Stimulated activated CD4-positive, alpha-beta T cell treated with anti-CD3 and anti-CD28 coated beads, Interleukin-12 subunit alpha, Interleukin-12 subunit beta, amount 100 ng/mL, for 48 hours (primary cell): ENCODE measurements around the gene PSAP.

Source experiments
- DNase-seq, 3 donors: peaks; one replicate each; pipeline ENCODE4 v3.0.0-alpha.2; 2020; ENCODE audit warnings: low read depth in 2 of 3, low spot score in 1 of 3

The PSAP gene

DNA sequence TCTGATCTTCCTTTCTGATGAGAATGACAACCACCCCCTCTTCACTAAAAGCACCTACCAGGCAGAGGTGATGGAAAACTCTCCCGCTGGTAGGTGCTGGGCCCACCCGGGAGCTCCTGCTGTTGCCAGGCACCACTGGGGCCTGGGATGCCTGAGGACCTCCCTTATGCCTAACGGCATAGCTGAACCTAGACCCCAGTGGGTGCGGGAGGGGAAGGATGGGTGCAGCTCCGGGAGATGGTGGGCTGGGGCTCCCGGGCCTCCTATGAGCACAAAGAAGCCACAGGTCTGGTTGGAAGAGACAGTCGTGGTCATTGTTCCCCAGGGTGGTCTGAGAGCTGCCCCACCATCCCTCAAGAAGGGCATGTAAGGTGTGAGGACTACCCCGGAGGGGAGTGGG, 62.1 kb downstream of the PSAP start:
- no peak for DNase-seq

DNA sequence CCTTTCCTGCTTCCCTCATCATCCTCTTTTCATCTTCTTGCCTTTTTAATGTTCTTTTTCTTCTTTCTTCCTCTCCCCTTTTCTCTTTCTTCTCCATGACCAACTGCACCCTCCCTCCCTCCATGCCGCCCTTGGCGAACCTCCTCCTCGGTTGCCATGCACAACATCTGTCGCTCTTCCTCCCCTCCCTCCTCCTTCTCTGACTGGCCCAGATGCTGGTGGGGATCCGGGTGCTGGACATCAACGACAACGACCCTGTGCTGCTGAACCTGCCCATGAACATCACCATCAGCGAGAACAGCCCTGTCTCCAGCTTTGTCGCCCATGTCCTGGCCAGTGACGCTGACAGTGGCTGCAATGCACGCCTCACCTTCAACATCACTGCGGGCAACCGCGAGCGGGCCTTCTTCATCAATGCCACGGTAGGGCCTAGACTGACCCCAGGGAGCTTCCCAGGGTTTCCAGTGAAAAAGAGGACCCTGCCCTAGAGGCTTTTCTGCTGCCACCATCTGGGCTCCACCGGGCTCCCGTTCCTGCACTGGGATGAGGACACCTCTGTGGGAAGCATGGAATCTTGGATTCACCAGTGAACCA, 66.3 kb downstream of the PSAP start:
- no peak for DNase-seq

DNA sequence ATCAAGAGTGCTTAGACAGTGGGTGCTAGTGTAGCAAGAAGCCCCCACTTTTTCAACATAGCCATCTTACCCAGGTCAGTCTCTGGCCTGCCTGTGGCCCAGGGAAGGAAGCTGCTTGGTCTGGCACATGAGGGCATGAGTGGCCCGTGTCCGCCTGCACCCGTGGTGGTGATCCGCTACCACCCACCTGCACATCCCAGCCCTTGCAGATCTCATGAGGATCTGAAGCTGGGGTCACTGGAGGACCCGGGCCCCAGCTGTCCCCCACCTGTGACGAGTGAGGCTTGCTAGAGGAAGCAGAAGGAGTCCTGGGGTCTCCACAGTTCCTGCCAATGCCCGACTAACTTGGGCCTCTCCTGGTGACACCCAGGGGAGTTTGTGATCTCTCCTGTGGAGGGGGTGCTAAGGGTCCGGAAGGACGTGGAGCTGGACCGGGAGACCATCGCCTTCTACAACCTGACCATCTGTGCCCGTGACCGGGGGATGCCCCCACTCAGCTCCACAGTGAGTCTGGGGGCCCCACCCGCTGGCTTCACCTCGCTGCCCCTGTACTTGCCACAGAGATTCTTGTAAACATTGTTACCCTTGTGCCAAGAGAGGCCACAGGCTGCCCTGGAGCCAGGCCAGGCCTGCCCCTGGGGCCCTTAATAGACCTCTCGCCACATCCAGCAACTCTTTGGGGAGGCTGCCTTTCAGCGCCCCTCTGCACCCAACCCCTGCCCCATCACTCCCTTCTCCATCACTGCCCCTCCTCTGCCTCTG, 67.0 kb downstream of the PSAP start:
- no peak for DNase-seq

DNA sequence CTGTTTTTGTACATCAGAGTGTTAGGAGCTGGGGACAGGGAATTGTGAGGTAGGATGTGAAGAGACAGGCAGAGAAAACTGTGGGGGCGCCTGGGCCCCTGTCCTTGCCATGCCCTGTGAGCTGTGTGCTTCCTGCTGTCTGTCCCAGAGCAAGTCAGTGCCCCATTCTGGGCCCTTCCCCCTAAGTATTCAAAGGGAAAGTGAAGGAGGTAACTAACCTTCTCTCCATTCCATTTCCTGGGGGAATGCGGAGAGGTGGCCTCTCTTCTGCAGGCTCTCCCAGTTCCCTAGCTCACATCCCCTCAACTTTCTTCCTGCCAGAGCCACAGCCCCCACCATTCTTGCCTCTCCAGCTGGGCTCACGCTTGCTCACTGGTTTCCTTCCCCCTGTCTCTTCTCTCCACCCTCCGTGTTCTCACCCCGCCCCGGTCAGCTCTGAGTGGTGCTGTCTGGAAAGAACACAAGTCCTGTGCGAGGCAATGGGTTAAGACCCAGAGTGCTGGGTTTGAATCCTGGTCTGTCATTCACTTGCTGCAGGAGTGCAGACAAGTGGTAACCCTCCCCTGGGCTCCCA, 68.0 kb downstream of the PSAP start:
- no peak for DNase-seq

DNA sequence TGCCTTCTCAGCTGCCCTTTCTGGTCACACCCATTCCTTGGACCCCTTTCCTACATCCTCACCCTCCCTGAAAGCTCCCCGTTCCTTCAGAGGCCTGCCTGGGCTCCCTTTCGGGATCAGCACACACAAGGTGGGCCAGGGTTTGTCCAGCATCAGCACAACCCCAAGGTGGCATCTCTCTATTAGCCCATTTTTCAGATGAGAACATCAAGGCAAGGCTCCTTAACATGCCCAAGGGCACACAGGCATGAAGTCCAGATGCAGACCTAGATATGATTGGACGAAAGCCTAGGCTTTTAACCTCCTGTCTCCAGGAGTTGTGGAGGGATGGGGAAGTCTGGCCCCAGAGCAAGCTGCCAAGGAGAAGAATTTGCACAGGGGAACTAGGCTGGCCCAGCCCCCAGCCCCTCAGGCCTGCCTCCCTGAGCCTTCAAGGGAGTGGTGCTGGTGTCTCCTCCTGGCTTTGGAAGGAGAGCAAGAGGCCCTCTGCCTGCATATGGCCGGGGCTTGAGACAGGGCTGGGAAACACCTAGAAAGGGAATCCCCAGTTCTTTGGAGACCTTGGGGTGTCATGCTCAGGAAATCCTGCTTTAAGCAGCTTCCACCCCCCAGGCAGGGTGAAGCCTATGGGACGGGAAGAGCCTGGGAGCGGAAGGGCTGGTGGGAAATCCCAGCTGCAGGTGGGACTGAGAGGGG, 68.7 kb downstream of the PSAP start:
- DNase-seq: no peak

DNA sequence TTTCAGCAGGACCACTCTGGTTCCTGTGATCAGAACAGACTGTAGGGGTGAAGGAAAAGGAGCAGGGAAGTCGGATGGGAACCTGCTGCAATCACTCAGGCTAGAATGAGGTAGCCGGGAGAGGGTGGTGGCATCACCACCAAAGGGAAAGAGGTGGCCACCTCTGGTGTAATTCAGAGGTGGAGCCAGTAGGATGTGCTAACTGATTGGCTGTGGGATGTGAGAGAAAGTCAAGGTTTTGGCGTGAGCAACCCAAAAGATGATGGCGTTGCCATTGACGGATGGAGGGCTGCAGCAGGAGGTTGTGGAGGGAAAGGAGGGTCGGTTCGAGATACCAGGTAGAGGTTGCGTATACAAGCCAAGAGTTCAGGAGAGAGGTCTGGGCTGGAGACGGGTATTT, 70.3 kb downstream of the PSAP start:
- DNase-seq: no peak

DNA sequence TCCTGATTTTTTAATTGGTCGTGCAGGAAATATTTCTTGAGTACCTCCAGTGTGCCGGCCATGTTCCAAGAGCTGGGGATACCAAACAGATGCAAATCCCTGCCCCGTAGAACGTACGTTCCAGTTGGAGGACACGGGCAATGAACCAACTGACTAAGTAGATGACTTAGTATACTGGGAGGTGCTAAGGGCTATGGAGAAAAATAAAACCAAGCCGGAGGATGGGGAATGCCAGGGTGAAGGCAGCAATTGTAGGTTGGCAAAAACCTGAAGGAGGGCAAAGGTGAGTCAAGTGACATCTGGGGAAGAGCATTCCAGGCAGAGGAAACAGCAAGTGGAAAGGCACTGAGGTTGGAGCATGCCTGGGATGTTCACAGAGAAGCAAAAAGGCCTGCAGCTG, 70.9 kb downstream of the PSAP start:
- no peak for DNase-seq

DNA sequence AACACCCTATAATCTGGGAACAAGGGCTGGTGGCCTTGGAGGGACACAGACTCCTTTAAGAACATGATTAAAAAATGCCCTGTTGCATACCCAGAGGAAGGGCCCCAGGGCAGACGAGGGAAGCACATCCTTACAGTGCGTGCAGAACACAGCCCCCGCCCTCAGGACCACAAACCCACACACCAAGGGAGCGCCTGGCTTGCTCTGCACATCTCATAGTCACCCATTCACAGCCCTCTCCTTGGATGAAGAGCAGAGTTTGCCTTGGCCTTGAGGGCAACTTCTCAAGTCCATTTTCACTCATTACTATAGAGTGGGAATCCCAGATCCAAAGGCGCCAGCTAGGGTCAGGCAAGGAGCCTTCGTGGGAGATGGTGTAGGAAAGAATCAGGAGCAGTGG, 71.4 kb downstream of the PSAP start:
- DNase-seq: no peak

DNA sequence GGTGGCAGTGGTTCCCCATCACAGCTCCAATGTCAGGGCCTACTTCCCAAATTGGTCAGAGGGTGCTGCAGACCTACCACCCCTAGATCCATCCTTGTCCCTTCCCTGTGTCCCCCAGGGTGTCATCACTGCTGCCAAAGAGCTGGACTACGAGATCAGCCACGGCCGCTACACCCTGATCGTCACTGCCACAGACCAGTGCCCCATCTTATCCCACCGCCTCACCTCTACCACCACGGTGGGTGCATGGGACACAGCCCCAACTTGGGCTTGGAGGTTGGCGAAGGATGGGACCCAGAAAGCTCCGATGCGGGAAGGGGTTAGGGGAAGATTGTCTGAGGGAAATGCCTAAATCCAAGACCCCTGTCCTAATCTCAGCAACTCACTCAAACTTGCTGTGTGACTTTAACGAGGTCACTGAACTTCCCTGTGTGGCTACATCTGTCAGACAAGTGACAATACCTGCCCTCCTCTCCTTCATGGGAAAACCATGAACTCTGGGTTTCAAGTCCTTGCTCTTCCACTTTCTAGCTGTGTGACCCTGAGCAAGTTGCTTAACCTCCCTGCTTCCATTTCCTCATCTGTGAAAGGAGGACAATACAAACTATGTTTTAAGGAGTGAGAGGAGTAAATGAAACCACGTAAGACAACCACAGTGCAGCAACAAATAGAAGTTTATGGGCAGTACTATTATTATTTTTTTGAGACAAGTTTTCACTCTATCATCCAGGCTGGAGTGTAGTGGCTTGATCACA, 72.8 kb downstream of the PSAP start:
- no peak for DNase-seq

DNA sequence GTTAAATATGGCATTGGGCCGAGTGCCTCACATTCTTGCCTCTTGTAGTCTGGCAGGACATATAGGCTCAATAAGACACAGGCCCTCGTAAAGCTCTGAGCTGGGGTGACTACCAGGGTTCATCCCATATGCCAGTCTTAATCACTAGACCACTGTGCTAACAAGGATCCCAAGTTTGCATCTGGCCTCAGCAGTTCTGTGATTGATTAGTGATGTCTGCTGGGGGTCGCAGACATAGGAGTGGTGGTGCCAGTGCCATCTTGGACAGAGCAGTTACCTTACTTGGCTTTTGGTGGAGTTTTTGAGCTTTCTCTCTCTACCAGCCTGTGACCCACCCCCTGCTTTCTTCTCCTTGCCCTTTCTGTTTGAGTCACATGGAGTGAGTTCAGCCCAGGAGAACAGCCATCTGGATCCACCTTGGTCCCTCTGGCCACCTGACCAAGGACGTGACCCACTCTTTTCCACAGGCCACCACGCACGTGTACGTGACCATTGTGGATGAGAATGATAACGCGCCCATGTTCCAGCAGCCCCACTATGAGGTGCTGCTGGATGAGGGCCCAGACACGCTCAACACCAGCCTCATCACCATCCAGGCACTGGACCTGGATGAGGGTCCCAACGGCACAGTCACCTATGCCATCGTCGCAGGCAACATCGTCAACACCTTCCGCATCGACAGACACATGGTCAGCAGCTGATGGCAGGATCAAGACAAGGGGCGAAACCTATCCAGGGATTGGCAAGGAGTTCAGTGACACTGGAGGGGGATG, 73.7 kb downstream of the PSAP start:
- no peak for DNase-seq

DNA sequence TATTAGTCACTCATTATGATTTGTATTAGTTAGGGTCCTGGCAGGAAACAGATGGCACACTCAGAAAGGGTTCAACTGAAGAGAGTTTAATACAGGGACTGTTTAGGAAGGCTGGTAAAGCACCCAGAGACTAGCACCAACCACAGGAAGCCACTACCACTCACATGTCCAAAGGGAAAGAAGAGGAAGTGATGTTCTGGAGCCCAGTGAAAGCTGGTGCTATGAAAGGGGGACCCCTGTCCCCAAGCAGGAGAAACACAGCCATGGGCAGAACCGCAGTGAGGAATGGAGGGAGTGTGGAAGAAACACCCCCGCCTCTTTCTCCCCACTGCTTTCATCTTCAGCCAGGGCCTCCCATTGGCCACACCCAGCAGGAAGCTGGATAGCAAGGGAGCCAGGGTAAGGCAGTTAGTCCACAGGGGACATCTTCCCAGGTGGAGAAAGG, 74.5 kb downstream of the PSAP start:
- no peak for DNase-seq

DNA sequence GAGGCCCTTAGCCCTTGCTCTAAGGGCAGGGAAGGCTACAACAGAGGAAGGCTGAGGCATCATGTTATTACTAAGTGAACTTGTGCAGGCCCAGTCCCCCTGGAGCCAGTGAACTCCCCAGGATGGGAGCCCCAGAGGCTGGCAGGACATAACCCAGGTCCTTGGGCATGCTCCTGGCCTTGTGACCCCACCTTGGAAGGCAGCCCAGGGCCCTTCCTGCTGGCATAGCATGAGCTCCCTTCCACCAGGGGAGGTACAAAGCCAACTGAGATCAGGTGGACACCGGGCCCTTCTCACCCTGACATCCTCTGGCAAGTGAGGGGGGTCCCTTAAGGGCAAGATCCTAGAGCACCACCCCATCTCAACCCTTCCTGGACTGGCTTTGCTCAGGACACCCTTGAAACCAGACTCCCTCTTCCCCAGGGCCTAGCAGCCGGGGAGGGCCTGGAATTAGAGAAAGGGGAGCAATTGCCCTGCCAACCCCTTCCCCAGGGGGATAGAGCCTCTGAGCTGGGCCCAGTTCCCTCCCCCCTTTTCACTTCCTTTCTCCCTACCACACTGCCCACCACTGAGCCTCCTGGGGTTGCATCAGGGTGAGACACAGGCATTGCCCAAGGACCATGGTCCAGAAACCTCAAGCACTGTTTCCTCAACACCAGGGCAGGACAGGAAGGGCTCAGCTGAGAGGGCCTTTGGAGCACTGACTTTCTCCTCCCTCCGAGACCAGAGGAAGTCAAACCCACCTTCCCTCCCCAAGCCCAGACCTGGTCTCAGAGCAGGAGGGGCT, 75.9 kb downstream of the PSAP start:
- no peak for DNase-seq

DNA sequence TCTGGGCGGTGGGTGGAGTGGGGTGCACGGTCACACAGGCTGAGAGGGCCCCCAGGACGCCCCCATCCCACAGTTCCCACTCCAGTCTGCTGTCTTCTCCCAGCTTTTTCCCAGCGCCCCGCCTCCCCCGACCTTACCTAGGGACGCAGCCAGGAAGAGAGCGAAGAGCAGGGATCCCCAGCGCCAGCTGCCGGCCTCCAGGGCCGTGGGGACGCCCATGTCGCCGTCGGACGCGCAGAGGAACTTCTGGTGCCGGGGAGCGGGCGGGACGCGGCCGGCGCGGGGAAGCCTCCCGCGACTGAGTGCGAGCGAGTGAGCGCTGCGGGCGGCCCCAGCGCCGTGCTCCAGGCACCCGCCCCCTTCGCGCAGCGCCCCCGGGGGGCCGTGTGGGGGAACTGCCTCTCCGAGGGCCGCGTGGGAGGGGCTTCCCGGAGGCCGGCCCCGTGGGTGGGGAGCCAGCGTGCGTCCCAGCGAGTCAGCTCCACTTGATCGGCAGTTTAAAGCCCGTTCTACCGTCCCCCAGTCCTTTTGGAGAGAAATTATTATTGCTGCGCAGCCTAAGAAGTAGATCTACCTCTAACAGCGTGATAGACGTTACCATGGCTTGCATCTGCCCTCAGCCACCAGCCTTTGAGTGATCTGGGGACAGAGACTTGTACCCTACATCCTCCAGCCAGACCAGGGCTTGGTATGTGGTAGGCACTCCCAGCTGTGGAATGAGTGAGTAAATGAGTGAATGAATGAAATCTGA, 77.7 kb downstream of the PSAP start, which contains the start of gene VSIR:
Gene VSIR (minus strand): TSS at position 300 of the 751 bp plus-strand sequence. CDS start 81 bp downstream, at position 219.
- peak; percentile 89 to 96 (median 91) for DNase-seq

DNA sequence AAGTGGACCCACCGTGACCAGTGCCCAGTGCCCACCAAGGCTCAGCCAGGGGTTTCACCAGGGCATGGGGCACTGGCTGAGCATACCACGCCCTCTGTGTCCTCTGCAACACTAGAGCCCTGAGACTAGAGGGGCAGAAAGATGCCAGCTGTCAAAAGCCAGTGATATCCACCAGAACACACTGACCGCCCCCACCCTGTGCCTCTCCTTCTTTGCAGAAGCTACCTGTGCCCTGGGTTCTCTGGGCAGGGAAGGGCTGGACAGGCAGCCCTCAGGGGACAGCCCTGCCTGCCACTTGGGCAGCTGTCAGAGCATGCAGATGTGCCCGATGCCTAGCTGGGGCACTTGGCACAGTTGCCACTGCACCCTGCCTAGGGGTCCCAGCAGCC, 78.2 kb downstream of the PSAP start:
- DNase-seq: no peak

DNA sequence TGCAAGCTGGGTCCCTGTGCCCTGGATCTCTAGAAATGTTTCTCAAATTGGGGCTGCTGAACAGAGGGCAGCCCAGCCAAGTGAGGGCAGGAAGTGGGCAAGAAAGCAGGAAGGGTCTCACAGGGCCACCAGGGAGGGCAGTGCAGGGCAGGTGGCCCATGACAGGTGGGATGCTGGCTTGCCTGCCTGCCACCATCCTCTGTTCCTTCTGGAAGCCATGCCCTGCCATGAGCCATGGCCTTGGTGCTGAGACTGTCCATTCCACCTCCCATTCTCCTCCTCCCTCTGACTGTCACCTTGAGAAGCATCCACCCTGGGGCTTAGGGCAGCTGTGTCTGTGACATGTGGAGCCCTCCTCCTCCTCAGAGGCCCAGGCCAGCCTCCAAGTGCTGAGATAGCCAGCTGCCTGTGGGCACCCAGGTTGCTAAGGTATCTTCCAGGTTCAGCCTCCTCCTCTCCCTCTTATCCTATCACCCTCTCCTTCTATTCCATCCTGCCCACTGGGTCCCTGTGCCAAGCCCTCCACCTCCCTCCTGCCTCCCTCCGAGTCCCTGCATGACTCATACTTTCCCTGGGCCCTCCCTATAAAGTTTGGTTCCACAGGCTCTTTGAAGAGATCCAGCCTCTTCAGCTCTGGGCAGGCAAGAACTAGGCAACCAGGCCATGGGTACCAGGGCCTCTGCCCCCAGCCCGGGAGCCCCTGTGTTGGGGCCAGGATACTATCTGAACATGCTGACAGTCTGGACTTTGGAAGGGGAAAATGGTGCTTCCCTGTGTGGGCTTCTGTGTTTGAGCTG, 79.0 kb downstream of the PSAP start:
- DNase-seq: peak in 1 of 3 donors; percentile 30

DNA sequence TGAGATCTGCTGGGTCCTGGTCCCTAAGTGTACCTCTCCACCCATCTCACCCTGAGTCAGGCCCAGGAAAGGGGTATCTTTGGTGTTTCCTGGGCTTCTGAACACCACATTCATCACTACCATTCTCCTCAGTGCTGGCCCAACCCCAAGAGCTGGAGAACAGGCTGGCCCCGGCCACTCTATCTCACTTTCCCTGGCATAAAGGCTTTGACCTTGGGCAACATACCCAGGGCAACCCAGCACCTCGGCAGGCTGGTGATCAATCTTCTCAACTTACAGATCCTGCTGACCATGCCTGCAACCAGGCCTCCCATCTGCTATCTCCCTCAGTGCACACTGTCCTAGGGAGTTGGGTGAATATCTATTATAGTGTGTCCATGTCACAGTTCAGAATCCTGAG, 79.8 kb downstream of the PSAP start:
- DNase-seq: no peak

DNA sequence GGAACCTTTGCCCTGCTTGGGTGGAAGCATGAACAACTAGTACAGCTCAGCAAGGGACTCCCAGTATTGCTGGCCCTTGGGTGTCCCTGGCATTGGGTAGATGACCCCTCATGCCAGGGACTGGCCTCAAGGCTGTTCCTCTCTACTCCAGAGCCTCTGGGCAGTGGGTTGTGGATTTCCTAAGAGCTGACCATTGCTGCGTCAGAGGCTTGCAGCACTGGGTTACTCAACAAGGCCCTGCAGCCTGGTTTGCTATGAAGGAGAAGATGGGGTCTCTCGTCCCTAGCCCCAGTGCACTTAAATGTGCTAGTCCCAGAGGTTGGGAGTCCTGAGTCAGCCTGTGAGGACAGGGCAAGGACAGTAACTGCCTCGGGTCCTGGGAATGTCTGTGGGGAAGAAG, 80.3 kb downstream of the PSAP start:
- no peak for DNase-seq

DNA sequence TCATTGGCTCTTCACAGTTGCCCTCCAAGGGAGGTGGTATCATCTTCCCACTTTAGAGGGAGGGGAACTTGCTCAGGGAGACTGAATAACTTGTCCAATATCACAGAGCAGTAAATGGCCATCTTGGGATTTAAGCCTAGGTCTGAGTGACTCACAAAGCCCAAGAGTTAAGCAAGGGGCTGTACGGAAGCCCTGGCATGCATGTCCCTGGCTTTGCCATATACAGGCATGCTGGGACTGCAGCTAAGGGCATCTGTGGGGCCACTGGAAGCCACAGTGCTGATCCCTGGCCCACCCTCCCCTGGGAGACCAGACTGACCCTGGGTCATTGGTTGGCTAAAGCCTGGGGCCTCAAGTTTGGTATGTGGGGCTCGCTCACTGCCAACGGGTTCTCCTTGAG, 80.8 kb downstream of the PSAP start:
- DNase-seq: no peak
